GM18520 (cell line): ENCODE results near the gene RYR1.
"Not testable (repeated sequence)": the region's sequence is repeated elsewhere in the genome, so short reads cannot be mapped to it uniquely, and the experiment has no call there.

Experiments used
- ATAC-seq: cut with Tn5 transposase; IDR thresholded peaks from one replicate; pipeline ENCODE4 v1.9.1; 2021; ENCODE audit not compliant: unreplicated experiment

RYR1 gene

DNA sequence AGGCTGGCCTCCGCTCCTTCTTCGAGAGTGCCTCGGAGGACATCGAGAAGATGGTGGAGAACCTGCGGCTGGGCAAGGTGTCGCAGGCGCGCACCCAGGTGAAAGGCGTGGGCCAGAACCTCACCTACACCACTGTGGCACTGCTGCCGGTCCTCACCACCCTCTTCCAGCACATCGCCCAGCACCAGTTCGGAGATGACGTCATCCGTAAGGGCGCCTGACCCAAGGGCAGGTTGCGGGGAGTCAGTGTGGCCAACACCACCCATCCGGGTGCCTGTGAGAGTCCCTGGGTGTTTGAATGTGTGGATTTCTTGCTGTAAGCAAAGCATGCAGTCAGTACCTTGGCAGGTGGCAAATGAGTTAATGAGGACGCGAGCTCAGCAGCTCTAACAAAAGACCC lies 78.8 kb downstream of the RYR1 start:
- ATAC-seq = no peak

- not testable (repeated sequence) for ATAC-seq
Measured at GRCh38 chr19:38513156-38513555, 79.7 kb downstream of the RYR1 start.

DNA sequence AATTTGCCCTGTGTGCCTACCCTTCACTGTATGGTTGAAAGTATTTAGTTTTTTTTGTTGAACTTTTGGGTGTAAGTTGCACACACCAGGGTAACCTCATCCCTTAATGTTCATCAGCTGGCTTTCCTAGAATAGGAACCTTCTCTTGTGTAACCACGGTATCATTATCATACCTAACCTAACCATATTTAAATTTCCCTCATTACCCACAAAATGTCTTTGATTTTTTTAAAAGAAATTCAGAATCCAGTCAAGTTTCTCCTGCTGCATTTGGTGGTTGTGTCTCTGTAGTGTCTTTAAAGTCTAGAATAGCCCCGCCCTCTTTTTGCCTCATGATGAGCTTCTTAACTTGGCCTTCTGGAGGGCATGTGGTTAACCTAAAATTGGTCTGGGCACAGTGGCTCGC lies 80.3 kb downstream of the RYR1 start:
- ATAC-seq = no peak

- ATAC-seq = no peak
Measured at GRCh38 chr19:38514812-38515633, 81.5 kb downstream of the RYR1 start.

GRCh38 chr19:38515896-38516295 lies 82.4 kb downstream of the RYR1 start:
- no peak for ATAC-seq

- no peak for ATAC-seq
Measured at GRCh38 chr19:38516802-38517201, 83.3 kb downstream of the RYR1 start.

- ATAC-seq = no peak
Measured at GRCh38 chr19:38517321-38517720, 83.8 kb downstream of the RYR1 start.

GRCh38 chr19:38517980-38518379 lies 84.5 kb downstream of the RYR1 start:
- ATAC-seq = not testable (repeated sequence)

DNA sequence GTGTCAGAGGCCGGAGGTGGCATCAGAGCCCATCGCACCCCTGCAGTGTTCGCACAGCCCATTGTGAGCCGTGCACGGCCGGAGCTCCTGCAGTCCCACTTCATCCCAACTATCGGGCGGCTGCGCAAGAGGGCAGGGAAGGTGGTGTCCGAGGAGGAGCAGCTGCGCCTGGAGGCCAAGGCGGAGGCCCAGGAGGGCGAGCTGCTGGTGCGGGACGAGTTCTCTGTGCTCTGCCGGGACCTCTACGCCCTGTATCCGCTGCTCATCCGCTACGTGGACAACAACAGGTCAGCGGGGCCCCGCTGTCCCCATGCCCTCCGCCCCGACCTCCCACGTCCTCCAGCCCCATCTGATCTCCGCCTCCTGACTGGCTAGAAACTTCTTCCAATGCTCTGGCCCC lies 85.7 kb downstream of the RYR1 start:
- no peak for ATAC-seq

- ATAC-seq = no peak
Measured at GRCh38 chr19:38519988-38520387, 86.5 kb downstream of the RYR1 start.

GRCh38 chr19:38522915-38523314 lies 89.4 kb downstream of the RYR1 start:
- ATAC-seq = no peak

DNA sequence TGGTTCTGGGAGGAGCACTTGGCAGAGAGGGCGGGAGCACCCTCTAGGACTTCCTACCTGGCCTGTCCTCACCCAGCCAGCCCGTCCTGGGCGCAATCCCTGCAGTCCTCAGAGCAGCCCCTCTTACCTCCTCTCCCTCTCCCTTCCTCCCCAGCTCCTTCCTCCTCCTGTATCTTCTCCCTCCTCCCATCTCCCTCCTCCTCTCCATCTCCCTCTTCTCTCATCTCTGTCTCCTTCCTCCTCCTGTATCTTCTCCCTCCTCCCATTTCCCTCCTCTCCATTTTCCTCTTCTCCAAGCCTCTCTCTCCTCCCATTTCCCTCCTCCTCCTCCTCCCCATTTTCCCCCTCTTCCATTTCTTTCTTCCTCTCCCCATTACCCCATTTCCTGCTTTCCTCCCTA lies 89.8 kb downstream of the RYR1 start:
- ATAC-seq = no peak

DNA sequence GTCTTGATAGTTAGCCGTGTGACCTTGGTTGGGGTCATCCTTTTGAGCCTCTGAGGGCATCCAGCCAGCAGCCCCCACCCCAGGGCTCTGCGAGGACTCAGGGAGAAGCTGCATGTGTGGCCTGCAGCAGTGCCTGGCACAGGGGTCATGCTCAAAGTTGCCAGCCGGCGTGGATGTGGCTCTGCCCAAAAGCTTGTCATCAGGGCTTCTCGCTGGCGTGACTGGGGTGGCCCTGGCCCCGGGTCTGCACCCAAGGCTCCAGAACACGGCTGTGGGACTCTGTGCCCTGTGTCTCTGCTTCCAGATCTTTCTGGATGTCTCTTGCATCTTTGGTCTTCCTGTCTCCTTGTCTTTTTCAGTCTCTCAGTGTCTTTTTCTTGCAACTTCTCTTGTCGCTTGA lies 90.9 kb downstream of the RYR1 start:
- ATAC-seq = no peak

GRCh38 chr19:38524994-38525634 lies 91.6 kb downstream of the RYR1 start:
- ATAC-seq = no peak

GRCh38 chr19:38526430-38526829 lies 92.9 kb downstream of the RYR1 start:
- ATAC-seq = no peak

DNA sequence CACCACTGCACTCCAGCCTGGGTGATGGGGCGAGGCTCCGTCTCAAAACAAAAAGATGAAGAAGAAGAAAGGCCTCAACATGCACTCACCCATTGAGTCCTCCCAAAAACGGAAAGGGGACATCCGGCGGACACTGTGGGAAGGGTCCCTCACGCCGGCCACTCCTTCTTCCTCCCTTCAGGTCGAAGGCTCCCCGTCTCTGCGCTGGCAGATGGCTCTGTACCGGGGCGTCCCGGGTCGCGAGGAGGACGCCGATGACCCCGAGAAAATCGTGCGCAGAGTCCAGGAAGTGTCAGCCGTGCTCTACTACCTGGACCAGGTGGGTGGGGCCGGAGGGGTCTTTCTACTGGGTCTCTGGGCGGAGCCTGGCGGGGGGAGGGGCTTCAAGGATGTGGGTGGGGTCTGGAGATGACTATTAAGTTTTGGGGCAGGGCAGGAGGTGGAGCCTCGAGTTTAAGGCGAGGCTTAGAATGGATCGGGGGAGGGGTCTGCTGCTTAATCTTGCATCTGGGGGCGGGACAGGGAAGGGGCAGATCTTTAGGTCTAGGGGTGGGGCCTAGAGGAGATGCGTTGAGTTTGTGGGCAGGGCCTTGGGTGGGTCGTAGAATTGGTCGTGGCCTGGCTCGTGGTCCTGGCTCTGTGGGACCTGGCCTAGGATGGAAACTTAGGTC lies 94.1 kb downstream of the RYR1 start:
- no peak for ATAC-seq

DNA sequence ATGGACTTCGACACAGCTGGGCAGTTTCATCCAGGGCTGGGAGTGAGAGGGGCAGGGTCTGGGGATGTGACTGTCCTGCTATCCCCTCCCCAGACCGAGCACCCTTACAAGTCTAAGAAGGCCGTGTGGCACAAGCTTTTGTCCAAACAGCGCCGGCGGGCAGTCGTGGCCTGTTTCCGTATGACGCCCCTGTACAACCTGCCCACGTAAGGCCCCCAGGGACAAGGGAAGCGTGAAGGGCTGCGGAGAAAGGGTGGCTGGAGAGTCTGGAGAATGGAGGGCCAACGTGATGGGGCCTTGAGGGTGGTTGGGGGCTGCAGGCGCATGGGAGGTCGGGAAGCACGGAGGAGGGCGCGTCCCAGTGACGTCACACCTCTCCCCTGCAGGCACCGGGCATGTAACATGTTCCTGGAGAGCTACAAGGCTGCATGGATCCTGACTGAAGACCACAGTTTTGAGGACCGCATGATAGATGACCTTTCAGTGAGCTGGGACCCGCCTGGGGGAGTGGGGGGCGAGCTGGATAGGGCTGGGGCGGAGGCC lies 94.8 kb downstream of the RYR1 start:
- no peak for ATAC-seq

DNA sequence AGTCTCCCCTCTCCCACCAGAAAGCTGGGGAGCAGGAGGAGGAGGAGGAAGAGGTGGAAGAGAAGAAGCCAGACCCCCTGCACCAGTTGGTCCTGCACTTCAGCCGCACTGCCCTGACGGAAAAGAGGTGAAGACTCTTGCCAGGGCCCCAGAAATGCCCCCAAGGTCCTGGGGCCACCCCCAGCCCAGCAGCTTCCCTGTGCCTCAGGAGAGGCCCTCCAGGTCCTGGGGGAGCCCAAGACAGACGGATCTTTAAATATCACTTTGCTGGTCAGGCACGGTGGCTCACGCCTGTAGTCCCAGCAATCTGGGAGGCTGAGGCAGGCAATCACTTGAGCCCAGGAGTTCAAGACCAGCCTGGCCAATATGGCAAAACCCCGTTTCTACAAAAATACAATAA lies 95.4 kb downstream of the RYR1 start:
- no peak for ATAC-seq

- no peak for ATAC-seq
Measured at GRCh38 chr19:38531515-38531914, 98.0 kb downstream of the RYR1 start.

DNA sequence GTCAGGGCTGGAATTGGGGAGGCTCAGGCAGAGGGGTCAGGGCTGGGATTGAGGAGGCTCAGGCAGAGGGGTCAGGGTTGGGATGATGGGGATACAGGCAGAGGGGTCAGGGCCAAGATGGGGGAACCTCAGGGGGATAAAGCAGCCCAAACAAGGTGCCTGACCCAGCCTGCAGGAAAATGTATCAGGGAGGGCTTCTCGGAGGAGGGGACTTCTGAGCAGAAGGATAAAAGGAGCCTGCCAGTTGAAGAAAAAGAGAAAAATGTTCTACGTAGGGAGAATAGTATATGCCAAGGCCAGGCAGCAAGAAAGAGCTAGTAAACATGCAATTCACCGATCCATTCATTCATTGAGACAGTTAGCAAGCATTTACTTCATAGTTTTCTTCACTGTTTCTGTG lies 99.4 kb downstream of the RYR1 start:
- no peak for ATAC-seq

GRCh38 chr19:38534574-38534973 lies 101.1 kb downstream of the RYR1 start:
- ATAC-seq = no peak

DNA sequence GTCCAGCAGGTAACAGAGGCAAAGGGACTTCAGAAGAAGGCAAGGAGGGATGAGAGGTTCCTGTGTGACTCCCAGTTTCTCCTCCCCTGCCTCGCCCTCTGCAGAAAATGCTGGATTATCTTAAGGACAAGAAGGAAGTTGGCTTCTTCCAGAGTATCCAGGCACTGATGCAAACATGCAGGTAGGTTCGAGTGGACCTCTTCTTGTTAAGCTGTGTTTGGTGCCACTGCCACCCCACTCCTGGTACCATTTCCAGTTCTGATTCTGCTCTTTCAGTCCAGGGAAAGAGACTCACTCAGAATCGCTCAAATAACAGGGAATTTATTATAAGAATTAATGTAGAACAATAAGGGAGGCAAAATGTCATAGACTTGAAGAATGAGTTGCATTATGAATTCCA lies 101.7 kb downstream of the RYR1 start:
- ATAC-seq = no peak
